ENCODE results near the gene MDC1.

DNA sequence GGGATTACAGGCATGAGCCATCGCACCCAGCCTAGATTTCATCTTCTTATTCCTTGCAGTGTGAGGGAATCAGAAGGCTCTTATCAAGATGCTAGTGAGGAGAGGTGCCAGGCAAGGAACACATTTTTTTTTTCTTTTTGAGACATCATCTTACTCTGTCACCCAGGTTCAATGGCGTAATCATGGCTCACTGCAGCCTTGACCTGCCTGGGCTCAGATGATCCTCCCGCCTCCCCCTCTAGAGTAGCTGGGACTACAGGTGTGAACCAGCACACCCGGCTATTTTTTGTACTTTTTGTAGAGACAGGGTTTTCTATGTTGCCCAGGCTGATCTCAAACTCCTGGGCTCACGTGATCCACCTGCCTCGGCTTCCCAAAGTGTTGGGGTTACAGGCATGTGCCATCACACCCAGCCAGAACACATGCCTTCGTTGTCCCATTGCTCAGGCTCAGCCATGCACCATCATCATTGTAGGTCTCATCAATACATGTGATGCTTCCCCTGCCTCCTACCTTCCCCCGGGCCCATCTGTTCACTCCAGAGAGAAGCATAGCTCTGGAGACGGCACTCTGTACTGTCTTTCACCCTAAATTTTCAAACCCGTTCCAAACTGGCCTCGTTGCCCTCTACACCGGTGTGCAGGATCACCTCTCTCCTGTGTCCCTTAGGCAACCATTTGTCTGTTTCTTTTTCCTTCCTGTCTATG, 15.3 kb upstream of the MDC1 start:
- TF ChIP-seq, protein P1, sequence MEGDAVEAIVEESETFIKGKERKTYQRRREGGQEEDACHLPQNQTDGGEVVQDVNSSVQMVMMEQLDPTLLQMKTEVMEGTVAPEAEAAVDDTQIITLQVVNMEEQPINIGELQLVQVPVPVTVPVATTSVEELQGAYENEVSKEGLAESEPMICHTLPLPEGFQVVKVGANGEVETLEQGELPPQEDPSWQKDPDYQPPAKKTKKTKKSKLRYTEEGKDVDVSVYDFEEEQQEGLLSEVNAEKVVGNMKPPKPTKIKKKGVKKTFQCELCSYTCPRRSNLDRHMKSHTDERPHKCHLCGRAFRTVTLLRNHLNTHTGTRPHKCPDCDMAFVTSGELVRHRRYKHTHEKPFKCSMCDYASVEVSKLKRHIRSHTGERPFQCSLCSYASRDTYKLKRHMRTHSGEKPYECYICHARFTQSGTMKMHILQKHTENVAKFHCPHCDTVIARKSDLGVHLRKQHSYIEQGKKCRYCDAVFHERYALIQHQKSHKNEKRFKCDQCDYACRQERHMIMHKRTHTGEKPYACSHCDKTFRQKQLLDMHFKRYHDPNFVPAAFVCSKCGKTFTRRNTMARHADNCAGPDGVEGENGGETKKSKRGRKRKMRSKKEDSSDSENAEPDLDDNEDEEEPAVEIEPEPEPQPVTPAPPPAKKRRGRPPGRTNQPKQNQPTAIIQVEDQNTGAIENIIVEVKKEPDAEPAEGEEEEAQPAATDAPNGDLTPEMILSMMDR (IDR thresholded peaks at IDR 0.05), result no peak
- no peak for TF ChIP-seq EP300 (IDR thresholded peaks at IDR 0.05)
- no peak for TF ChIP-seq POLR2A (IDR thresholded peaks at IDR 0.05)

All from sigmoid colon (tissue), 4 donors.